ENCODE results near the gene WDR27.
A peak's percentile ranks its signal among the peaks of the same experiment; 100 is the strongest.

WDR27 gene

GRCh38 chr6:169566319-169566718 lies 135.5 kb downstream of the WDR27 start:
- no peak for DNase-seq (ENCODE audit: low read depth in 2 of 2)

GRCh38 chr6:169564453-169565240 lies 137.2 kb downstream of the WDR27 start:
- DNase-seq (ENCODE audit: low read depth in 2 of 2): no peak

- no peak for DNase-seq (ENCODE audit: low read depth in 2 of 2)
Measured at GRCh38 chr6:169561665-169562064, 140.2 kb downstream of the WDR27 start.

GRCh38 chr6:169559592-169559991 lies 142.2 kb downstream of the WDR27 start:
- no peak for DNase-seq (ENCODE audit: low read depth in 2 of 2)

GRCh38 chr6:169558774-169559441 lies 142.9 kb downstream of the WDR27 start:
- peak; percentile 98 for DNase-seq (ENCODE audit: low read depth in 2 of 2)

- DNase-seq (ENCODE audit: low read depth in 2 of 2): no peak
Measured at GRCh38 chr6:169558378-169558773, 143.5 kb downstream of the WDR27 start.

DNA sequence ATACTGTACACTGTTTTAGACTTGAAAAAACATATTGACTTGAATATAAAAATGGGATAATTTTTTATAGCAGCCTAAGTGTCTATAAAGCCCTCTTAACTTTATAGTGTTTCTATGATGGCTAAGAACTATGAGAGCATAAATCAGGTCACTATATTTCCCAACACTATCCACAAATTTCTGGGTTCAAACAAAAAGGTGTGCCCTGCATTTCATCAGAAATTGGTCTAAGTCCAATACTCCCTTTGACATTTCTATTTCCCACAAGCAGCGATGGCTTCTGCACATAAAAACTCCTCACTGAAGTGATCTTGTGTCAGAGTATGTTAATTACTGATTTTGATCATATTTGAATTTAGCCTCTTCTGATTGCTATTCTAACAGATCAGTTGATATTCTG lies 143.9 kb downstream of the WDR27 start:
- no peak for DNase-seq (ENCODE audit: low read depth in 2 of 2)

GRCh38 chr6:169556758-169557548 lies 144.9 kb downstream of the WDR27 start:
- no peak for DNase-seq (ENCODE audit: low read depth in 2 of 2)

GRCh38 chr6:169555971-169556617 lies 145.7 kb downstream of the WDR27 start:
- no peak for DNase-seq (ENCODE audit: low read depth in 2 of 2)

DNA sequence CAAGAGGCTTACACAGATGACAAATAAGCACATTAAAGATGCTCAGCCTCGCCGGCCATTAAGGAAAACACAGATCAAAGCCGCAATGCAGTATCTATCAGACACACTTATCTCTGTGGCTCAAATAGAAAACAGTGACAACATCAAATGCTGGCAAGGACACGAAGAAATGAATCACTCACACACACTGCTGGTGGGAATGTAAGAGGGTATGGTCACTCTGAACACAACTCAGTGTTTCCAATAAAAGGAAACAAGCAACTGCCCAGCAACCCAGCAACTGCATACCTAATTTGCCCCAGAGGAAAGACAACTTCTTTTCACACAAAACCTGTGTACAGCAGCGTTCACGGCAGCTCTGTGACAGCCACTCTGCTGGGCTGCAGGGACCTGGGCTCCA lies 155.8 kb downstream of the WDR27 start:
- DNase-seq (ENCODE audit: low read depth in 2 of 2): no peak

- no peak for DNase-seq (ENCODE audit: low read depth in 2 of 2)
Measured at GRCh38 chr6:169543704-169544103, 158.1 kb downstream of the WDR27 start.

DNA sequence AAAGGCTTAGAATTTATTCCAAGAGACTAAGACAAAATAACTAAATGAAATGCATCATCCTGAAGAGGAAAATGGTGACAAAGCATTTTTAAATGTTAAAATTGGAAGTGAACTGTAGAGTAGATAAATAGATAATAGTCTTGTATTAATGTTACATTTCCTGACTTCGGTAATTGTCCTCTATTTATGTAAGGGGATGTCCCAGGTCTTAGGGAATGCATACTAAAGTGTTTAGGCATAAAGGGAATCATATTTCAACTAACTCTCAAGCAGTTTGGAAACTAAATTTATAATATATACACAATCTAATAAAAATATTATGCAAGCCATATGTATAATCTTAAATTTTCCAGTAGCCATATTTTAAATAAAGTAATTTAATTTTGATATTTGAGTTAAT lies 159.3 kb downstream of the WDR27 start:
- no peak for DNase-seq (ENCODE audit: low read depth in 2 of 2)

- DNase-seq (ENCODE audit: low read depth in 2 of 2): no peak
Measured at GRCh38 chr6:169539176-169539897, 162.5 kb downstream of the WDR27 start.

GRCh38 chr6:169536446-169537170 lies 165.2 kb downstream of the WDR27 start:
- DNase-seq (ENCODE audit: low read depth in 2 of 2): peak; percentile 70

DNA sequence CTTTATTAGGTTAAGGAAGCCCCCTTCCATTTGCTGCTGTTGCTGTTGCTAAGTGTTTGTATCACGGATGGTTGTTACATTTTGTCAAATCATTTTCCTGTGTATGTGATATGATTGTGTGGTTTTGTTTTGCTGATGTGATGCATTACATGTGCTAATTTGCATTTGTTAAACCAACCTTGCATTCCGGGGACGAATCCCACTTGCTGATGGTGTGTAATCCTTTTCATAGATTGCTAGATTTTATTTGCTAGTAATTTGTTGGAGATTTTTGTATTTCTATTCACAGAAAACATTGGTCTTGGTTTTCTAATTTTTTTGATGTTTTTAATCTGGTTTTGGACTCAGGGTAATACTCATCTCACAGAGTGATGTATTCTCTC lies 167.8 kb downstream of the WDR27 start:
- no peak for DNase-seq (ENCODE audit: low read depth in 2 of 2)

- no peak for DNase-seq (ENCODE audit: low read depth in 2 of 2)
Measured at GRCh38 chr6:169533301-169534038, 168.4 kb downstream of the WDR27 start.

- no peak for DNase-seq (ENCODE audit: low read depth in 2 of 2)
Measured at GRCh38 chr6:169530752-169531123, 171.1 kb downstream of the WDR27 start.

GRCh38 chr6:169529931-169530751 lies 171.7 kb downstream of the WDR27 start:
- DNase-seq (ENCODE audit: low read depth in 2 of 2): peak; percentile 92

DNA sequence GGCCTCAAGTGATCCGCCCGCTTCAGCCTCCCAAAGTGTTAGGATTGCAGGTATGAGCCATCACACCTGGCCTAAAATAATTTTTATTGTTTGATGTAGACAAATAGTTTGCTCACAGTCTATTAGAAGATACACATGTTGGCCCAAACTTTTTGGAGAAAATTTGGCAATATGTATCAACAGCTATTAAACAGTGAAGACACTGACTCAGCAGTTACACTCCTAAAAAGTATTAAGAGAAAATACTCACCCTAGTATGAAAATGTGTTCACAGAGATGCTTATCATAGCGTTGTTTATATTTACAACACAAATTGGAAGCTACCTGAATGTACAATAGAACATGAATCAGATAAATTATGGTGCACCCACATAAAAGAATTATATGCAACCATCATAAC lies 173.1 kb downstream of the WDR27 start:
- DNase-seq (ENCODE audit: low read depth in 2 of 2): no peak

All from fibroblast of skin of left quadriceps (primary cell).